Mesendoderm (in vitro differentiated cells): ENCODE data around the gene SCN4B.

ENCODE experiments used
- DNase-seq: peaks from one replicate; pipeline ENCODE4 v3.0.0; 2013
- H2AK5ac ChIP-seq: 2 replicates; pipeline ENCODE4 v1.6.1; 2013; ENCODE audit warnings: low read length, inconsistent platforms
- H2BK120ac ChIP-seq: 2 replicates; pipeline ENCODE4 v1.6.1; 2013; ENCODE audit warnings: low read depth, mild to moderate bottlenecking, low read length, moderate library complexity, mixed read lengths
- H2BK15ac ChIP-seq: replicated peaks from 2 replicates; pipeline ENCODE4 v1.6.1; 2013; ENCODE audit warnings: low read depth, mild to moderate bottlenecking, moderate library complexity
- H2BK5ac ChIP-seq: 2 replicates; pipeline ENCODE4 v1.6.1; 2013; ENCODE audit warnings: low read length, inconsistent platforms
- H3K18ac ChIP-seq: 2 replicates; pipeline ENCODE4 v1.6.1; 2013; ENCODE audit warnings: mild to moderate bottlenecking, low read length, mixed read lengths
- H3K23ac ChIP-seq: one replicate; pipeline ENCODE4 v1.6.1; 2013; ENCODE audit warnings: low read length
- H3K27ac ChIP-seq: 2 replicates; pipeline ENCODE4 v1.5.1; 2013; ENCODE audit warnings: low read depth, mild to moderate bottlenecking, inconsistent platforms, low read length, moderate library complexity
- H3K27me3 ChIP-seq: 2 replicates; pipeline ENCODE4 v1.6.1; 2013; ENCODE audit warnings: low read length, control low read depth, mild to moderate bottlenecking, inconsistent platforms; ENCODE audit not compliant: insufficient read depth, poor library complexity
- H3K36me3 ChIP-seq: 2 replicates; pipeline ENCODE4 v1.6.1; 2013; ENCODE audit warnings: low read length, inconsistent platforms; ENCODE audit not compliant: control insufficient read depth, insufficient read depth
- H3K4ac ChIP-seq: one replicate; pipeline ENCODE4 v1.6.1; 2013; ENCODE audit warnings: low read depth, mild to moderate bottlenecking, low read length, moderate library complexity
- H3K4me1 ChIP-seq: 2 replicates; pipeline ENCODE4 v1.6.1; 2013; ENCODE audit warnings: low read depth, low read length, inconsistent platforms; ENCODE audit not compliant: control insufficient read depth
- H3K4me2 ChIP-seq: 2 replicates; pipeline ENCODE4 v1.6.1; 2013; ENCODE audit warnings: low read length
- H3K4me3 ChIP-seq: 2 replicates; pipeline ENCODE4 v1.5.1; 2013; ENCODE audit warnings: mild to moderate bottlenecking, low read length
- H3K56ac ChIP-seq: one replicate; pipeline ENCODE4 v1.6.1; 2013; ENCODE audit warnings: low read length
- H3K79me1 ChIP-seq: 2 replicates; pipeline ENCODE4 v1.6.1; 2013; ENCODE audit warnings: low read length, inconsistent platforms
- H3K79me2 ChIP-seq: 2 replicates; pipeline ENCODE4 v1.6.1; 2013; ENCODE audit warnings: mild to moderate bottlenecking, low read length; ENCODE audit not compliant: control insufficient read depth, insufficient read depth
- H3K9ac ChIP-seq: 2 replicates; pipeline ENCODE4 v1.6.1; 2013; ENCODE audit warnings: low read length, inconsistent platforms
- H4K5ac ChIP-seq: one replicate; pipeline ENCODE4 v1.6.1; 2013; ENCODE audit warnings: low read length
- H4K8ac ChIP-seq: one replicate; pipeline ENCODE4 v1.6.1; 2013; ENCODE audit warnings: low read depth, mild to moderate bottlenecking, control low read depth, low read length, moderate library complexity
- WGBS: extraction: QIAGEN DNeasy Blood & Tissue Kit; methylation state at CpG from one replicate; pipeline ENCODE4 v1.1.7; 2013; ENCODE audit warnings: low lambda C conversion rate, missing lambda C conversion rate; ENCODE audit not compliant: insufficient coverage; ENCODE audit errors: extremely low coverage; 5-methylcytosine and 5-hydroxymethylcytosine counted together

The SCN4B gene

GRCh38 chr11:118157186-118157895 is 4.7 kb upstream of the SCN4B start:
- no peak overlapping the region for H3K4me3 ChIP-seq
- H4K5ac ChIP-seq: no peak overlapping the region
- H3K79me2 ChIP-seq: no peaks in the 10 kb centered on the region
- H3K4ac ChIP-seq: no peak overlapping the region
- no peak overlapping the region for H3K4me2 ChIP-seq
- no peak for DNase-seq
- no peak overlapping the region for H2BK5ac ChIP-seq
- H3K79me1 ChIP-seq: no peaks in the 10 kb centered on the region
- H3K4me1 ChIP-seq: peaks cover 12% of the 10 kb centered on the region
- no peak overlapping the region for H3K27ac ChIP-seq
- H4K8ac ChIP-seq: no peak overlapping the region
- no peak overlapping the region for H3K18ac ChIP-seq
- no peaks in the 10 kb centered on the region for H3K36me3 ChIP-seq
- no peak overlapping the region for H2AK5ac ChIP-seq
- no CpG with 5 or more reads among the region's 10 CpGs for WGBS
- H3K56ac ChIP-seq: no peak overlapping the region
- no peak overlapping the region for H2BK15ac ChIP-seq
- no peak overlapping the region for H3K9ac ChIP-seq
- H3K27me3 ChIP-seq: peaks cover 53% of the 10 kb centered on the region
- H2BK120ac ChIP-seq: no peak overlapping the region
- H3K23ac ChIP-seq: no peak overlapping the region

GRCh38 chr11:118156531-118157185 is 4.0 kb upstream of the SCN4B start:
- no peak overlapping the region for H2BK15ac ChIP-seq
- peaks cover 12% of the 10 kb centered on the region for H3K4me1 ChIP-seq
- no peak overlapping the region for H3K4me3 ChIP-seq
- H3K79me2 ChIP-seq: no peaks in the 10 kb centered on the region
- H4K5ac ChIP-seq: no peak overlapping the region
- H2AK5ac ChIP-seq: no peak overlapping the region
- no peak overlapping the region for H3K9ac ChIP-seq
- no peaks in the 10 kb centered on the region for H3K36me3 ChIP-seq
- H3K27me3 ChIP-seq: peaks cover 58% of the 10 kb centered on the region
- H2BK120ac ChIP-seq: no peak overlapping the region
- no peak overlapping the region for H3K56ac ChIP-seq
- no peak overlapping the region for H3K23ac ChIP-seq
- no CpG with 5 or more reads among the region's 21 CpGs for WGBS
- no peak overlapping the region for H2BK5ac ChIP-seq
- no peak overlapping the region for H3K18ac ChIP-seq
- H3K4me2 ChIP-seq: peak overlapping the region; percentile 11
- no peak for DNase-seq
- no peak overlapping the region for H3K4ac ChIP-seq
- H4K8ac ChIP-seq: no peak overlapping the region
- H3K27ac ChIP-seq: no peak overlapping the region
- no peaks in the 10 kb centered on the region for H3K79me1 ChIP-seq

GRCh38 chr11:118155776-118156530 is 3.3 kb upstream of the SCN4B start:
- H3K56ac ChIP-seq: no peak overlapping the region

DNA sequence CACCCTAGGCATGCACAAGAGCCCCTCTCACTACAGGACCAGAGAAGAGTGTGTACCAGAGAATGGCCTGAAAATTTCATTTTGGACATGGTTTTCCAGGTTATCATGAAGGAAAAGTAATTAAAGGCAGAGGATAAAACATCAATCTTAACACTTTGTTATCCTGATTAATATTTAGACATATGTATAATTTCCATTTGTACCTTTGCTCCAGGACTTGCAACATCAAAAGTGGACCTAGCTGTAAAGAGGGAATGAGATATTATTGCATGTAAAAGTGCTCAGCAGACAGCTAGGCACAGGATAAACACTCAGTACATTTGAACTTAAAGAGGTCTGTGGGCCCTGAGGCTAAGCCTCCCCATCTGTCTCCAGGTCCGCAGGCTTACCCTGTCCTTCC is 2.0 kb upstream of the SCN4B start:
- Histone ChIP-seq H3K79me2 (no peaks in the 10 kb centered on the region), H3K27ac (no peak overlapping the region), H2BK5ac (no peak overlapping the region), H3K4me1 (peaks cover 12% of the 10 kb centered on the region), H3K9ac (no peak overlapping the region), H3K79me1 (no peaks in the 10 kb centered on the region), H4K5ac (no peak overlapping the region), H2BK15ac (no peak overlapping the region), H3K23ac (no peak overlapping the region), H3K4ac (no peak overlapping the region), H3K27me3 (peaks cover 66% of the 10 kb centered on the region), H3K36me3 (no peaks in the 10 kb centered on the region), H3K56ac (no peak overlapping the region), H3K4me3 (no peak overlapping the region), H3K4me2 (no peak overlapping the region), H2AK5ac (no peak overlapping the region), H4K8ac (no peak overlapping the region), H3K18ac (no peak overlapping the region), H2BK120ac (no peak overlapping the region)
- DNase-seq: no peak
- WGBS: no CpG with 5 or more reads among the region's 1 CpG

More at GRCh38 chr11:118155776-118156530, 3.3 kb upstream of the SCN4B start:
- no peak overlapping the region for H3K4me2 ChIP-seq
- H3K4me3 ChIP-seq: no peak overlapping the region
- no peak overlapping the region for H3K27ac ChIP-seq
- no peak overlapping the region for H3K9ac ChIP-seq
- no peak overlapping the region for H2BK15ac ChIP-seq
- no peak overlapping the region for H3K23ac ChIP-seq
- no peak overlapping the region for H4K8ac ChIP-seq
- no peaks in the 10 kb centered on the region for H3K36me3 ChIP-seq
- no peak overlapping the region for H2AK5ac ChIP-seq
- H3K27me3 ChIP-seq: peaks cover 63% of the 10 kb centered on the region
- no peak for DNase-seq
- no peak overlapping the region for H2BK120ac ChIP-seq
- no peak overlapping the region for H4K5ac ChIP-seq
- H3K79me1 ChIP-seq: no peaks in the 10 kb centered on the region
- no peak overlapping the region for H3K18ac ChIP-seq
- H3K4me1 ChIP-seq: peaks cover 12% of the 10 kb centered on the region
- WGBS: no CpG with 5 or more reads among the region's 11 CpGs
- no peak overlapping the region for H2BK5ac ChIP-seq
- no peaks in the 10 kb centered on the region for H3K79me2 ChIP-seq
- no peak overlapping the region for H3K4ac ChIP-seq

DNA sequence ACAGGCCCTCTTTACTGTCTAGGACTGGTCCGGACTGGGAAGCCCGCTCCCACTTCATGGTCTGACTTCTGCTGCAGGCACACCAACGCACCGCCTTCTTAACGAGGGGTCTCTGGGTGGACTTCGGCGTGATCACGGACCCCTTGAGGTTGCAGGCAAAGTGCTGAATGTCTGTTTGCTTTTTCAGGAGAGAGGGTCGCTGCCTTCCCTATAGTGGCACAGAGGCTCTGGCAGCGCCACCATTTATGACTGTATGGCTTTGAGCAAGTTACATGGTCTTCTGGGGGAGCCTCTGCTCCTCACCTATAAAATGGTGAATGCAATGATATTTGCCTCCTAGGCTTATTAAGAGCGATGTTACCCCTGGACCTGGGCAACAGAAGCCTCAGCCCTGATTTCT is 1.4 kb upstream of the SCN4B start:
- no peak overlapping the region for H4K8ac ChIP-seq
- H3K23ac ChIP-seq: no peak overlapping the region
- no CpG with 5 or more reads among the region's 11 CpGs for WGBS
- no peak for DNase-seq
- no peak overlapping the region for H2BK120ac ChIP-seq
- no peak overlapping the region for H3K4me3 ChIP-seq
- no peaks in the 10 kb centered on the region for H3K36me3 ChIP-seq
- peaks cover 63% of the 10 kb centered on the region for H3K27me3 ChIP-seq
- peaks cover 12% of the 10 kb centered on the region for H3K4me1 ChIP-seq
- no peak overlapping the region for H4K5ac ChIP-seq
- no peak overlapping the region for H2BK15ac ChIP-seq
- H3K4ac ChIP-seq: no peak overlapping the region
- H2AK5ac ChIP-seq: no peak overlapping the region
- no peak overlapping the region for H3K56ac ChIP-seq
- H3K79me1 ChIP-seq: no peaks in the 10 kb centered on the region
- no peak overlapping the region for H3K4me2 ChIP-seq
- H3K18ac ChIP-seq: no peak overlapping the region
- H3K9ac ChIP-seq: no peak overlapping the region
- H3K79me2 ChIP-seq: no peaks in the 10 kb centered on the region
- H2BK5ac ChIP-seq: no peak overlapping the region
- no peak overlapping the region for H3K27ac ChIP-seq
